HEK293 (cell line): Measurements from ENCODE around the gene ESRRG.

ENCODE experiments used
- CTCF ChIA-PET: fragments of 350-600 bp; formaldehyde crosslinking; extraction: SDS; loops from one replicate; lab custom pipeline; 2021; ENCODE audit warnings: antibody characterized with exemption; lab: Yijun Ruan, JAX
- POLR2A ChIA-PET: fragments of 300-600 bp; formaldehyde crosslinking; extraction: SDS; loops from one replicate; lab custom pipeline; 2020; ENCODE audit warnings: antibody characterized with exemption, inconsistent platforms; lab: Yijun Ruan, JAX
- H3K27ac ChIP-seq: fragments of 200-500 bp; sonication (Bioruptor generic); 2 replicates; pipeline ENCODE4 v1.5.1; 2014; ENCODE audit warnings: low read depth, low read length, control low read depth, inconsistent platforms; ENCODE audit errors: extremely low read depth
- H3K36me3 ChIP-seq, 2 experiments: fragments of 200-500 bp in 1 of 2; sonication (Bioruptor generic) in 1 of 2; 1 replicate in 1 of 2; 2 replicates in 1 of 2; pipeline ENCODE4 v1.5.1; 2014 to 2017; ENCODE audit warnings: inconsistent platforms in 2 of 2, low read length in 2 of 2; ENCODE audit not compliant: control insufficient read depth in 2 of 2, insufficient read depth in 1 of 2
- H3K4me1 ChIP-seq: fragments of 200-500 bp; sonication (Bioruptor generic); 2 replicates; pipeline ENCODE4 v1.5.1; 2014; ENCODE audit warnings: mild to moderate bottlenecking, low read length, inconsistent platforms; ENCODE audit not compliant: control insufficient read depth, insufficient read depth
- H3K4me3 ChIP-seq: 2 replicates; pipeline ENCODE4 v1.5.1; 2011; ENCODE audit warnings: low read depth, mild to moderate bottlenecking, control low read depth, low read length, moderate library complexity
- H3K9me3 ChIP-seq: fragments of 200-500 bp; sonication (Bioruptor generic); 2 replicates; pipeline ENCODE4 v1.5.1; 2014; ENCODE audit warnings: low read depth, low read length, inconsistent platforms; ENCODE audit not compliant: control insufficient read depth, insufficient read depth
- BCL11B ChIP-seq: fragments of 450-650 bp; formaldehyde crosslinking; IDR thresholded peaks from 2 replicates; pipeline ENCODE4 v1.5.1; 2016; ENCODE audit warnings: low read depth, missing biosample characterization, missing genetic modification characterization
- KLF10 ChIP-seq: fragments of 450-650 bp; IDR thresholded peaks from 2 replicates; pipeline ENCODE4 v1.5.1; 2018; ENCODE audit warnings: missing biosample characterization, mild to moderate bottlenecking, missing genetic modification characterization
- MZF1 ChIP-seq: fragments of 450-650 bp; formaldehyde crosslinking; IDR thresholded peaks from 2 replicates; pipeline ENCODE4 v1.5.1; 2017; ENCODE audit warnings: missing biosample characterization, missing genetic modification characterization, borderline replicate concordance
- SP3 ChIP-seq: fragments of 450-650 bp; formaldehyde crosslinking; IDR thresholded peaks from 2 replicates; pipeline ENCODE4 v1.5.1; 2016; ENCODE audit warnings: missing biosample characterization, missing genetic modification characterization
- ZNF211 ChIP-seq: fragments of 450-650 bp; formaldehyde crosslinking; IDR thresholded peaks from 2 replicates; pipeline ENCODE4 v1.5.1; 2016; ENCODE audit warnings: low read depth, missing biosample characterization, missing genetic modification characterization
- ZNF239 ChIP-seq: fragments of 450-650 bp; formaldehyde crosslinking; IDR thresholded peaks from 2 replicates; pipeline ENCODE4 v1.5.1; 2016; ENCODE audit warnings: missing biosample characterization, missing genetic modification characterization
- ZNF426 ChIP-seq: fragments of 450-650 bp; formaldehyde crosslinking; IDR thresholded peaks from 2 replicates; pipeline ENCODE4 v1.5.1; 2017; ENCODE audit warnings: missing biosample characterization, missing genetic modification characterization, mild to moderate bottlenecking, inconsistent platforms, moderate library complexity
- ZNF48 ChIP-seq: fragments of 450-650 bp; formaldehyde crosslinking; IDR thresholded peaks from 2 replicates; pipeline ENCODE4 v1.5.1; 2016; ENCODE audit warnings: missing biosample characterization, missing genetic modification characterization
- ZNF548 ChIP-seq: fragments of 450-650 bp; formaldehyde crosslinking; IDR thresholded peaks from 2 replicates; pipeline ENCODE4 v1.5.1; 2016; ENCODE audit warnings: missing biosample characterization, missing genetic modification characterization
- ZNF600 ChIP-seq: fragments of 450-650 bp; formaldehyde crosslinking; IDR thresholded peaks from 2 replicates; pipeline ENCODE4 v1.5.1; 2016; ENCODE audit warnings: missing biosample characterization, missing genetic modification characterization
- ZNF624 ChIP-seq: fragments of 450-650 bp; formaldehyde crosslinking; IDR thresholded peaks from 2 replicates; pipeline ENCODE4 v1.5.1; 2017; ENCODE audit warnings: missing biosample characterization, missing genetic modification characterization
- ZNF660 ChIP-seq: fragments of 450-650 bp; IDR thresholded peaks from 2 replicates; pipeline ENCODE4 v1.5.1; 2018; ENCODE audit warnings: missing biosample characterization, mild to moderate bottlenecking, missing genetic modification characterization
- ZNF791 ChIP-seq: fragments of 450-650 bp; formaldehyde crosslinking; IDR thresholded peaks from 2 replicates; pipeline ENCODE4 v1.5.1; 2016; ENCODE audit warnings: missing biosample characterization, missing genetic modification characterization
- ZNF792 ChIP-seq: fragments of 450-650 bp; formaldehyde crosslinking; IDR thresholded peaks from 2 replicates; pipeline ENCODE4 v1.5.1; 2016; ENCODE audit warnings: missing biosample characterization, missing genetic modification characterization
- ZNF843 ChIP-seq: fragments of 450-650 bp; formaldehyde crosslinking; IDR thresholded peaks from 2 replicates; pipeline ENCODE4 v1.5.1; 2016; ENCODE audit warnings: missing biosample characterization, missing genetic modification characterization
- TF ChIP-seq, protein P1 (sequence below): fragments of 450-650 bp; formaldehyde crosslinking; IDR thresholded peaks from 2 replicates; pipeline ENCODE4 v1.5.1; 2016; ENCODE audit warnings: missing biosample characterization, missing genetic modification characterization
- TF ChIP-seq, protein P2 (sequence below): fragments of 450-650 bp; formaldehyde crosslinking; IDR thresholded peaks from 2 replicates; pipeline ENCODE4 v1.5.1; 2016; ENCODE audit warnings: missing biosample characterization, missing genetic modification characterization
- TF ChIP-seq, protein P3 (sequence below): fragments of 450-650 bp; formaldehyde crosslinking; IDR thresholded peaks from 2 replicates; pipeline ENCODE4 v1.5.1; 2016; ENCODE audit warnings: missing biosample characterization, missing genetic modification characterization, low read depth
- TF ChIP-seq, protein P4 (sequence below): fragments of 450-650 bp; formaldehyde crosslinking; IDR thresholded peaks from 2 replicates; pipeline ENCODE4 v1.5.1; 2017; ENCODE audit warnings: missing biosample characterization, mild to moderate bottlenecking, missing genetic modification characterization, moderate library complexity
- TF ChIP-seq, protein P5 (sequence below): fragments of 450-650 bp; formaldehyde crosslinking; IDR thresholded peaks from 2 replicates; pipeline ENCODE4 v1.5.1; 2016; ENCODE audit warnings: missing biosample characterization, missing genetic modification characterization
- TF ChIP-seq, protein P6 (sequence below): fragments of 450-650 bp; formaldehyde crosslinking; IDR thresholded peaks from 2 replicates; pipeline ENCODE4 v1.5.0; 2017; ENCODE audit warnings: missing biosample characterization, missing genetic modification characterization, borderline replicate concordance

The ESRRG gene

DNA sequence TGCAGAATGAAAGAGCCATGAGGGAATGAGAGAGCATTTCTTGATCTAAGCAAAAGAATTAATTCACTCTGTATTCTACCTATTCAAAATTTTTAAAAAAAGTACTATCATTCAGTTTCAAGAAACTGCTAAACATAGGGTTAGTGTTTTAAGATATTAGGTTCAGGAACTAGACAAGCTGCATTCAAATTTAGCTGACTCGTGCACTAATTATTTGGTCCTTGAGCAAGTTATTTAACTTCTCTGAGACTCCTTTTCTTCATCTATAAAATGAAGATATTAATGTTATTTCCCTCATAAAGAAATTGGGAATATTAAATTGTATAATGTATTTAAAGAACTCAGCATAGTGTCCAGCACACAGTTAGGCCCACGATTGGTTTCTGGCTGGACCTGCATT lies 225.0 kb downstream of the ESRRG start:
- Histone ChIP-seq H3K4me1 (no peaks in the 10 kb centered on the region), H3K36me3 (no peaks in the 10 kb centered on the region), H3K4me3 (no peak overlapping the region), H3K27ac (no peak overlapping the region), H3K9me3 (no peaks in the 10 kb centered on the region)
- TF ChIP-seq KLF10 (tag by site-specific recombination): no peak
- no peak for TF ChIP-seq MZF1 (tag by site-specific recombination)
- TF ChIP-seq ZNF624: no peak
- TF ChIP-seq, protein P1, sequence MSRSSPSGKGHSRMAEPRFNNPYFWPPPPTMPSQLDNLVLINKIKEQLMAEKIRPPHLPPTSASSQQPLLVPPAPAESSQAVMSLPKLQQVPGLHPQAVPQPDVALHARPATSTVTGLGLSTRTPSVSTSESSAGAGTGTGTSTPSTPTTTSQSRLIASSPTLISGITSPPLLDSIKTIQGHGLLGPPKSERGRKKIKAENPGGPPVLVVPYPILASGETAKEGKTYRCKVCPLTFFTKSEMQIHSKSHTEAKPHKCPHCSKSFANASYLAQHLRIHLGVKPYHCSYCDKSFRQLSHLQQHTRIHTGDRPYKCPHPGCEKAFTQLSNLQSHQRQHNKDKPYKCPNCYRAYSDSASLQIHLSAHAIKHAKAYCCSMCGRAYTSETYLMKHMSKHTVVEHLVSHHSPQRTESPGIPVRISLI: no peak
- TF ChIP-seq ZNF239 (tag by site-specific recombination): no peak
- TF ChIP-seq ZNF48: no peak
- TF ChIP-seq, protein P2, sequence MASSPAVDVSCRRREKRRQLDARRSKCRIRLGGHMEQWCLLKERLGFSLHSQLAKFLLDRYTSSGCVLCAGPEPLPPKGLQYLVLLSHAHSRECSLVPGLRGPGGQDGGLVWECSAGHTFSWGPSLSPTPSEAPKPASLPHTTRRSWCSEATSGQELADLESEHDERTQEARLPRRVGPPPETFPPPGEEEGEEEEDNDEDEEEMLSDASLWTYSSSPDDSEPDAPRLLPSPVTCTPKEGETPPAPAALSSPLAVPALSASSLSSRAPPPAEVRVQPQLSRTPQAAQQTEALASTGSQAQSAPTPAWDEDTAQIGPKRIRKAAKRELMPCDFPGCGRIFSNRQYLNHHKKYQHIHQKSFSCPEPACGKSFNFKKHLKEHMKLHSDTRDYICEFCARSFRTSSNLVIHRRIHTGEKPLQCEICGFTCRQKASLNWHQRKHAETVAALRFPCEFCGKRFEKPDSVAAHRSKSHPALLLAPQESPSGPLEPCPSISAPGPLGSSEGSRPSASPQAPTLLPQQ: no peak
- TF ChIP-seq ZNF600 (tag by site-specific recombination): no peak
- no peak for TF ChIP-seq ZNF843 (tag by site-specific recombination)
- no peak for TF ChIP-seq ZNF426
- TF ChIP-seq ZNF548: no peak
- TF ChIP-seq, protein P3, sequence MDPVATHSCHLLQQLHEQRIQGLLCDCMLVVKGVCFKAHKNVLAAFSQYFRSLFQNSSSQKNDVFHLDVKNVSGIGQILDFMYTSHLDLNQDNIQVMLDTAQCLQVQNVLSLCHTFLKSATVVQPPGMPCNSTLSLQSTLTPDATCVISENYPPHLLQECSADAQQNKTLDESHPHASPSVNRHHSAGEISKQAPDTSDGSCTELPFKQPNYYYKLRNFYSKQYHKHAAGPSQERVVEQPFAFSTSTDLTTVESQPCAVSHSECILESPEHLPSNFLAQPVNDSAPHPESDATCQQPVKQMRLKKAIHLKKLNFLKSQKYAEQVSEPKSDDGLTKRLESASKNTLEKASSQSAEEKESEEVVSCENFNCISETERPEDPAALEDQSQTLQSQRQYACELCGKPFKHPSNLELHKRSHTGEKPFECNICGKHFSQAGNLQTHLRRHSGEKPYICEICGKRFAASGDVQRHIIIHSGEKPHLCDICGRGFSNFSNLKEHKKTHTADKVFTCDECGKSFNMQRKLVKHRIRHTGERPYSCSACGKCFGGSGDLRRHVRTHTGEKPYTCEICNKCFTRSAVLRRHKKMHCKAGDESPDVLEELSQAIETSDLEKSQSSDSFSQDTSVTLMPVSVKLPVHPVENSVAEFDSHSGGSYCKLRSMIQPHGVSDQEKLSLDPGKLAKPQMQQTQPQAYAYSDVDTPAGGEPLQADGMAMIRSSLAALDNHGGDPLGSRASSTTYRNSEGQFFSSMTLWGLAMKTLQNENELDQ (tag by site-specific recombination): no peak
- no peak for TF ChIP-seq ZNF211 (tag by site-specific recombination)
- ChIA-PET POLR2A (no interaction called here), CTCF (no interaction called here)

DNA sequence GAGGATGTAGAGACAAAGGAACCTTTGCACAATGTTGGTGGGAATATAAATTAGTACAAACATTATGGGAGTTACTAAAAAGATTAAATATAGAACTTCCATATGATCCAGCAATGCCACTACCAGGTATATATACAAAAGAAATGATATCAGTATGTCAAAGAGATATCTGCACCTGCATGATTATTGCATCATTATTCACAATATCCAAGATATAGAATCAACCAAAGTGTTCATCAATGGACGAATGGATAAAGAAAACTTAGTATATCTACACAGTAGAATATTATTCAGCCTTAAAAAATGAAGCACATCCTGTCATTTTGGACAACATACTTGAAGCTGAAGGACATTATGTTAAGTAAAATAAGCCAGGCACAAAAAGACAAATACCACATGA lies 238.2 kb downstream of the ESRRG start:
- H3K27ac ChIP-seq: no peak overlapping the region
- TF ChIP-seq ZNF791 (tag by site-specific recombination) (no peak), MZF1 (tag by site-specific recombination) (no peak), ZNF792 (tag by site-specific recombination) (no peak), SP3 (tag by site-specific recombination) (no peak), BCL11B (no peak), ZNF660 (no peak)
- TF ChIP-seq, protein P4, sequence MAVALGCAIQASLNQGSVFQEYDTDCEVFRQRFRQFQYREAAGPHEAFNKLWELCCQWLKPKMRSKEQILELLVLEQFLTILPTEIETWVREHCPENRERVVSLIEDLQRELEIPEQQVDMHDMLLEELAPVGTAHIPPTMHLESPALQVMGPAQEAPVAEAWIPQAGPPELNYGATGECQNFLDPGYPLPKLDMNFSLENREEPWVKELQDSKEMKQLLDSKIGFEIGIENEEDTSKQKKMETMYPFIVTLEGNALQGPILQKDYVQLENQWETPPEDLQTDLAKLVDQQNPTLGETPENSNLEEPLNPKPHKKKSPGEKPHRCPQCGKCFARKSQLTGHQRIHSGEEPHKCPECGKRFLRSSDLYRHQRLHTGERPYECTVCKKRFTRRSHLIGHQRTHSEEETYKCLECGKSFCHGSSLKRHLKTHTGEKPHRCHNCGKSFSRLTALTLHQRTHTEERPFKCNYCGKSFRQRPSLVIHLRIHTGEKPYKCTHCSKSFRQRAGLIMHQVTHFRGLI (tag by site-specific recombination): no peak
- TF ChIP-seq, protein P5, sequence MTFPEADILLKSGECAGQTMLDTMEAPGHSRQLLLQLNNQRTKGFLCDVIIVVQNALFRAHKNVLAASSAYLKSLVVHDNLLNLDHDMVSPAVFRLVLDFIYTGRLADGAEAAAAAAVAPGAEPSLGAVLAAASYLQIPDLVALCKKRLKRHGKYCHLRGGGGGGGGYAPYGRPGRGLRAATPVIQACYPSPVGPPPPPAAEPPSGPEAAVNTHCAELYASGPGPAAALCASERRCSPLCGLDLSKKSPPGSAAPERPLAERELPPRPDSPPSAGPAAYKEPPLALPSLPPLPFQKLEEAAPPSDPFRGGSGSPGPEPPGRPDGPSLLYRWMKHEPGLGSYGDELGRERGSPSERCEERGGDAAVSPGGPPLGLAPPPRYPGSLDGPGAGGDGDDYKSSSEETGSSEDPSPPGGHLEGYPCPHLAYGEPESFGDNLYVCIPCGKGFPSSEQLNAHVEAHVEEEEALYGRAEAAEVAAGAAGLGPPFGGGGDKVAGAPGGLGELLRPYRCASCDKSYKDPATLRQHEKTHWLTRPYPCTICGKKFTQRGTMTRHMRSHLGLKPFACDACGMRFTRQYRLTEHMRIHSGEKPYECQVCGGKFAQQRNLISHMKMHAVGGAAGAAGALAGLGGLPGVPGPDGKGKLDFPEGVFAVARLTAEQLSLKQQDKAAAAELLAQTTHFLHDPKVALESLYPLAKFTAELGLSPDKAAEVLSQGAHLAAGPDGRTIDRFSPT (tag by site-specific recombination): no peak
- TF ChIP-seq, protein P6, sequence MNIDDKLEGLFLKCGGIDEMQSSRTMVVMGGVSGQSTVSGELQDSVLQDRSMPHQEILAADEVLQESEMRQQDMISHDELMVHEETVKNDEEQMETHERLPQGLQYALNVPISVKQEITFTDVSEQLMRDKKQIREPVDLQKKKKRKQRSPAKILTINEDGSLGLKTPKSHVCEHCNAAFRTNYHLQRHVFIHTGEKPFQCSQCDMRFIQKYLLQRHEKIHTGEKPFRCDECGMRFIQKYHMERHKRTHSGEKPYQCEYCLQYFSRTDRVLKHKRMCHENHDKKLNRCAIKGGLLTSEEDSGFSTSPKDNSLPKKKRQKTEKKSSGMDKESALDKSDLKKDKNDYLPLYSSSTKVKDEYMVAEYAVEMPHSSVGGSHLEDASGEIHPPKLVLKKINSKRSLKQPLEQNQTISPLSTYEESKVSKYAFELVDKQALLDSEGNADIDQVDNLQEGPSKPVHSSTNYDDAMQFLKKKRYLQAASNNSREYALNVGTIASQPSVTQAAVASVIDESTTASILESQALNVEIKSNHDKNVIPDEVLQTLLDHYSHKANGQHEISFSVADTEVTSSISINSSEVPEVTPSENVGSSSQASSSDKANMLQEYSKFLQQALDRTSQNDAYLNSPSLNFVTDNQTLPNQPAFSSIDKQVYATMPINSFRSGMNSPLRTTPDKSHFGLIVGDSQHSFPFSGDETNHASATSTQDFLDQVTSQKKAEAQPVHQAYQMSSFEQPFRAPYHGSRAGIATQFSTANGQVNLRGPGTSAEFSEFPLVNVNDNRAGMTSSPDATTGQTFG (tag by site-specific recombination): no peak
- no peaks in the 10 kb centered on the region for H3K9me3 ChIP-seq
- H3K36me3 ChIP-seq: no peaks in the 10 kb centered on the region
- CTCF ChIA-PET: no interaction called here
- no peak overlapping the region for H3K4me3 ChIP-seq
- H3K4me1 ChIP-seq: no peaks in the 10 kb centered on the region
- POLR2A ChIA-PET: no interaction called here
